HG02763 (cell line): ENCODE data around the gene BTBD7.

Experiments
- ATAC-seq: cut with Tn5 transposase; IDR thresholded peaks from one replicate; pipeline ENCODE4 v1.9.1; 2021; ENCODE audit warnings: mild to moderate bottlenecking, moderate library complexity; ENCODE audit not compliant: unreplicated experiment

The BTBD7 gene

DNA sequence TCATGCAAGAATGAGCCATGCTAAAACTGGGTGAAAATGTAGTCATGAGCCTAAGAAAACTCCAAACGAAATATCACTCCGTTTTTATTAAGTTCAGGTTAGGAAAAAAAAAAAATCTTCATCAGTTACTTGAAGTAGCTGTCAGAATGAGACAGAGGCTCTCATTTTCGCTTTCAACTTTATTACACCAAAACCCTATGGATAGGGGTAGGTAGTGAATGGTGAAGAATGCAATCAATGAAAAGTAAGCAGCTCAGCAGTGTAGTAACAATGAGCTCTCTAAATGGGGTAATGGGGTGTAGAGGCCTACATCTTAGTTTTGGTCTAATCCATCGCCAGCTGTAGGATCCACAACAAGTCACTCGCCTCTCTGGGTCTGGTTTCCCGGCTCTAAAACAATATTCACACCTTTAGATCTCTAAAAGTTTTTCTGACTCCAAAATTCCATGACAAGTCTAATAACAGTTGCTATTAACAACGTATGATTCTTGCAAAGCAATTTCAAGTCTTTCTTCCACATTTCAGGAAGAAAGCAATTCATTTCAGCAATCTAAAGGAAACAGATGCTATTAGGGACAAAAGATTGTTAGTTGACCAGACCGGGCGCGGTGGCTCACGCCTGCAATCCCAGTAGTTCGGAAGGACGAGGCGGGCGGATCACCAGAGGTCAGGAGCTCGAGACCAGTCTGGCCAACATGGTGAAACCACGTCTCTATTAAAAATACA lies 1.7 kb downstream of the BTBD7 start:
- no peak for ATAC-seq

DNA sequence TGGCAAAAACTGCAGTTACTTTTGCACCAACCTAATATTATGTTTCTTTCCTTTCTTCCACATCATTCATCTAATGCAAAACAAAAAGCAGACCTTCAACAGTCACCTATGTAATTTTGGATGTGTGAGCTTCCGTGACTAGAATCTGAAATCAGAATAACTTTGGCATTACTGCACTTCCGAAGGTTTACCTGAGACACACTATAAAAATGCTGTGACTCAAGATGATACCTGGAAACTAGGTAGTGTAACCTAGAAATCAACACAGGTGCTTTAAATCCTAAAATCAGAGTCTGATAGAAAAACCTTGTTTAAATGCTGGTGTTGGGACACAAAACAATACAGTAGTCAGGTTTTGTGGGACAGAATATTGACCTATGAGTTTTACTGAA lies 2.2 kb downstream of the BTBD7 start:
- no peak for ATAC-seq

DNA sequence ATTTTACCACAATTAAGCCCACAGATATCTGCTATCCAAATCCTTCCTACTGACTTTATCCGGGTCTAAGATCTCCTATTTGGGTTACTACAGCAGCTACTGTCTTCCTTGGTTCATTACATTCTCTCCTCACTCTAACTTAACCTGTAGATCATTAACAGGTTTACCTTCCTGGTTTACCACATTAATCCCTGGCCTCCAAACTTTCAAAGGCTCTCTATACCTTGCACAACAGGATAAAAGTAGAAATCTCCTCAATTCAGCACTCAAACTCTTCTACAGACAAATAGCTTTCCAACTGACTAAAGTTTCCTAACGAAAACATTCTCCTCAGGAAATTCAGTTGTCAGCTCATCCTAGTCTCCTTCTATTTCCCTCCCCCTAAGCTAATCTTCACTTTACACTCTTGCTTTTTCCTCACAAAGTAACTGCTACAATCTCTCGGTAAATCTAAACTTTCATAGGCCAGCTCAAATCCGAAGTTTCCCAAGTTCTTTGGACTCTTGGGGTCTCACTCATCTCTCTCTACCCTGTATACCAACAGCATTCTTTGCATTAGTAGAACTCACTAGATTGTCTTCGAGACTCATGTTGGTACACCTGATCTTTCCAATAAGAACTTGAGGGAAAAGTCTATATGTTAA lies 2.7 kb downstream of the BTBD7 start:
- ATAC-seq, result no peak

- ATAC-seq, result no peak
Measured at GRCh38 chr14:93328546-93328945, 4.3 kb downstream of the BTBD7 start.

- no peak for ATAC-seq
Measured at GRCh38 chr14:93326196-93326595, 6.6 kb downstream of the BTBD7 start.

DNA sequence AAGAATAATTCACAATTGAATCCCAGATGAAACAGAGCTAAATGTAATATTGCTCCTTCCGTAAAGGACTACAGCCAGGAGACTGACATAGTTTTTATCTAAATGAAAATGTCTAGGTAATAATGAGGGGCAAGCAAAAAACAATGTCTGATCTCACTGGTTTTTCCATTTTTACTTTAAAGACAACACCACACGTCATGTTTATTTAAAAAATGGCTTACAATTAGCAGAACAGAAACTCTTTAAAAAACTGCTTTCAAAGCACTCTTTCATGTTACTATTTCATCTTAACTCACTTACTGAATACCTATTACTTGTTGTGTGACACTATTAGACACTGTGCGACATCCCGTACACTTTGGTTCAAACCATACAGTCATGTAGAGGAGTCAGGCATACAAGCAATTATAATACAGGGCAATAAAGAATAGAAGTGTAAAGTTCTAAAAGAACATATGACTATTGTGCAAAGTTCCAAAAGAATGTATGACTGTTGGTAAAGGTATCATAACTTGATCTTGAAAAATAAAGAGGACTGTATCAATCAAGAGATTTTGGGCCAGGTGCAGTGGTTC lies 9.1 kb downstream of the BTBD7 start:
- ATAC-seq, result no peak

DNA sequence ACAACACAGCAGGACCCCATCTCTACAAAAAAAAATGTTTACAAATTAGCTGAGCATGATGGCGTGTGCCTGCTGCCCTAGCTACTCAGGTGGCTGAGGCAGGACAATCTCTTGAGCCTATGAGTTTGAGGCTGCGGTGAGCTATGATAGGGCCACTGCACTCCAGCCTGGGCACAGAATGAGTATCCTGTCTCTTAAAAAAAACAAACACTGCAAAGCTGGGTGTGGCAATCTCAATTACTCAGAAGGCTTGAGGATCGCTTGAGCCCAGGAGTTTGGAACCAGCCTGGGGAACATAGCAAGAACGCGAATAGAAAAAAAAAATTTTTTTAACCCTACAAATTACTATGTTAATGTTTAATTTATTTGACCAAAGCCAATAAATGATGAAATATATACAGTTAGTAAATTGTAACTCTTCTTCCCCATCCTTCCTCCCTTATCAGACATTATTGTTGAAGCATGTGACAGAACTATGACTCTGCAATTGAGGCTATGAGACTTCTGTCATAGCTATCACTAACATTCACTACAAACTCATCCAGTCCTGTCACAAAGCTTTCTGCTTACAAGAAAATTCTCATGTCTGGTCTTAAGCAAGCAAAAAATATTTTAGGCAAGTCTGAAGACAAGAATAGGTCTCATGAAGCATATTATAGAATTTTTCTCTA lies 9.8 kb downstream of the BTBD7 start:
- ATAC-seq, result no peak

DNA sequence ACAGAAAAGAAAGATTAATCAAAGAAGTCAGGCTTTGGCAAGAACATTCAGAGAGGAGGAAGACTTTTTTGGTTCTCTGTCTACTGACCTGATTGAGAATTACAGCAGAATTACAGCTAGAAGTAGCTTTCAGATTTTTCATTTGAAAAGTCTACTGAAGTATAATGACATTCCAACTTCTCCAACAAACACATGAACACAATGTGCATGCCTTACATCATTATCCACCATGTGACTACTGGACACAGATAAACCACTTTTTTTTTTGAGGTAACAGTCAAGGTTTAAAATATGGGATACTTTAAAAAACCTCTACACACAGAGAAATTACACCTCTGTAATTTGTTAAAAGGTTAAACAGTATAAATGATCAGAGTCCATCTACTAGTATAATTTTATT lies 12.3 kb downstream of the BTBD7 start:
- no peak for ATAC-seq

- no peak for ATAC-seq
Measured at GRCh38 chr14:93319958-93320357, 12.9 kb downstream of the BTBD7 start.

DNA sequence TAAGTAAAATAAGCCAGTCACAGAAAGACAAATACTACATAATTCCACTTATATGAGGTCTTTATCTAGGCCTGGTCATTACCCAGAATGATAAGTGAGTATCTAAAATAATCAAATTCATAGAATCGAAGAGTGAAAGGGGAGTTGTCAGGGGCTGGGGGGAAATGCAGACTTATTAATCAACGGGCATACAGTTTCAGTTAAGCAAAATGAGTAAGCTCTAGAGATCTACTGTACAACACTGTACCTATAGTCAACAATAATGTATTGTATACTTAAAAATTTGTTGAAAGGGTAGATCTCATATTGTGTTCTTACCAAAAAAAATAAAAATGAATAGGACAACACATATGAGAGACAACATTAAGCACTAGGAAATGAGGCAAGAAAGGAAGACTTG lies 13.3 kb downstream of the BTBD7 start:
- no peak for ATAC-seq

DNA sequence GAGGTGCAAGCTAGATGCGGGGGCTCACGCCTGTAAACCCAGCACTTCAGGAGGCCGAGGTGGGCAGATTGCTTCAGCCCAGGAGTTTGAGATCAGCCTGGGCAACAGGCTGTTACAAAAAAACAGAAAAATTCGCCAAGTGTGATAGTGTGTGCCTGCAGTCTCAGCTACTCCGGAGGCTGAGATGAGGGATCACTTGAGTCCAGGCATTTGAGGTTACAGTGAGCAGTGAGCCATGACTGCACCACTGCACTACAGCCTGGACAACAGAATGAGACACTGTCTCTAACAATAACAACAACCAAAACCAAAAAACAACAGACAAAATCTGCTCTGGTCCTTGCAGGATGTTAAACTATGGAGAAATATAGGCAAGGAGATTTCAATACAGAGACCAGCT lies 13.9 kb downstream of the BTBD7 start:
- no peak for ATAC-seq

- ATAC-seq, result no peak
Measured at GRCh38 chr14:93317875-93318807, 14.7 kb downstream of the BTBD7 start.

- ATAC-seq, result no peak
Measured at GRCh38 chr14:93317210-93317874, 15.5 kb downstream of the BTBD7 start.

DNA sequence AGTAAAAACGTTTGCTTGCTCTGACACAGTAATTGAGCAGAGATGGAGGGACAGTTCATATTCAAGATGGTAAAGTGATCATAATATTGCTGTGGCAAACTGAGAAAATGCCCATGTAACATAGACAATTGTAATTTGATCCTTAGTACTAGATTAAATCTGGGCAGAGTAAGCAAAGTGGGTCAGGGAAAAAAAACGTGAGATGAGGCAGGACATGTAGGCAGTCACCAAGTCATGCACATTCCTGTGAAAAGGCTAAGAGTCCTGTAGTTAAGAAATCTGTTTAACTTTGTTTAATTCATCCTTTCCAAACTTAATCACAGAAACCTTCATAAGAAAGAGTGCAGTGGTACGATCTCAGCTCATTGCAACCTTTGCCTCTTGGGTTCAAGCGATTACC lies 16.1 kb downstream of the BTBD7 start:
- ATAC-seq, result no peak

- no peak for ATAC-seq
Measured at GRCh38 chr14:93315575-93315974, 17.3 kb downstream of the BTBD7 start.

DNA sequence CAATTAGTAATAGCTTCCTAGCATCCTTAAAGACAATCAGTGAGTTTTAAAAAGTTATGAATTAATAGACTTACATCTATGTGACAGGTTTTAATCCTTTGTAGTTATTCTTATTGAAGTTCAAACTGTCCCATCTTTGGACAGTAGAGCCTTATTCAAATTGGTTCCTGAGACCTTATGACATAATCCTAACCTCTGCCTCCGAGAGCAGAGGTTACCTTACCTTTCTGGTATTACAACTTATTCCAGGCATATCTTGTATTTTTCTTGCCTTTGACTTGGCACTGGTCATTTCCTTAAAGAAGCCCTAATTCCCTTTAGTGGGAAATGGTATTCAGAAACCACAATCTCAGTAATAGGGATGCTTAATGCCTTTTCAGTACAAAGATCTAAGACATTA lies 21.8 kb downstream of the BTBD7 start:
- ATAC-seq, result no peak

- ATAC-seq, result no peak
Measured at GRCh38 chr14:93309427-93309966, 23.3 kb downstream of the BTBD7 start.

- no peak for ATAC-seq
Measured at GRCh38 chr14:93308686-93309345, 24.0 kb downstream of the BTBD7 start.

GRCh38 chr14:93306812-93307211 lies 26.0 kb downstream of the BTBD7 start:
- no peak for ATAC-seq
